CD4-positive, alpha-beta memory T cell (primary cell): Measurements from ENCODE around the gene CMIP. TPM values are rescaled to one million over a fixed set of nuclear protein-coding genes. Genes with fewer than 3 reads are reported as not detected.
A peak's percentile ranks its signal among the peaks of the same experiment; 100 is the strongest.

Experiments used
- CTCF ChIA-PET: fragments of 350-600 bp; sonication (Branson Sonifier 250); formaldehyde crosslinking; loops from one replicate; lab custom pipeline; 2021; ENCODE audit warnings: inconsistent platforms; ENCODE audit not compliant: partially characterized antibody; lab: Charles Lee
- POLR2A ChIA-PET: fragments of 350-600 bp; sonication (Branson Sonifier 250); formaldehyde crosslinking; loops from one replicate; lab custom pipeline; 2021; ENCODE audit not compliant: partially characterized antibody; lab: Charles Lee
- DNase-seq, 5 donors: peaks; one replicate each; pipeline versions ENCODE4 v3.0.0 to v3.0.0-alpha.2; 2020 to 2022; ENCODE audit warnings: mixed read lengths in 1 of 5
- H3K27ac ChIP-seq: one replicate; pipeline ENCODE4 v1.7.0; 2013; ENCODE audit warnings: low read depth, low read length
- H3K27me3 ChIP-seq: 2 replicates; pipeline ENCODE4 v1.7.0; 2013; ENCODE audit warnings: mild to moderate bottlenecking, low read length, moderate library complexity; ENCODE audit not compliant: insufficient read depth
- H3K36me3 ChIP-seq: 2 replicates; pipeline ENCODE4 v1.7.0; 2013; ENCODE audit warnings: mild to moderate bottlenecking, low read length, moderate library complexity; ENCODE audit not compliant: insufficient read depth
- H3K4me1 ChIP-seq: 2 replicates; pipeline ENCODE4 v1.7.0; 2013; ENCODE audit warnings: mild to moderate bottlenecking, low read length, moderate library complexity; ENCODE audit not compliant: insufficient read depth
- H3K4me3 ChIP-seq, 2 donors: one replicate each; pipeline ENCODE4 v1.7.0; 2013; ENCODE audit warnings: low read length in 2 of 2, mild to moderate bottlenecking in 1 of 2
- H3K9me3 ChIP-seq, 2 donors: one replicate each; pipeline ENCODE4 v1.7.0; 2013; ENCODE audit warnings: low read length in 2 of 2, control low read depth in 1 of 2; ENCODE audit not compliant: control insufficient read depth in 1 of 2
- H3K27ac Mint-ChIP-seq, 7 donors: one replicate each; pipeline ENCODE4 v1.8.0; 2020 to 2021; ENCODE audit warnings: mixed read lengths in 7 of 7, mild to moderate bottlenecking in 6 of 7, inconsistent platforms in 3 of 7, moderate library complexity in 3 of 7
- H3K27me3 Mint-ChIP-seq, 2 donors: one replicate each; pipeline ENCODE4 v1.8.0; 2020 to 2021; ENCODE audit warnings: mixed read lengths in 2 of 2
- H3K36me3 Mint-ChIP-seq, 2 donors: one replicate each; pipeline ENCODE4 v1.8.0; 2020 to 2021; ENCODE audit warnings: mixed read lengths in 2 of 2, inconsistent platforms in 1 of 2, mild to moderate bottlenecking in 1 of 2
- H3K4me1 Mint-ChIP-seq, 4 donors: one replicate each; pipeline ENCODE4 v1.8.0; 2020 to 2021; ENCODE audit warnings: mixed read lengths in 4 of 4, mild to moderate bottlenecking in 1 of 4
- H3K4me3 Mint-ChIP-seq, 8 donors: one replicate each; pipeline ENCODE4 v1.8.0; 2020 to 2021; ENCODE audit warnings: mixed read lengths in 8 of 8, mild to moderate bottlenecking in 7 of 8, moderate library complexity in 6 of 8, inconsistent platforms in 3 of 8
- H3K9me3 Mint-ChIP-seq, 8 donors: one replicate each; pipeline ENCODE4 v1.8.0; 2020 to 2021; ENCODE audit warnings: mixed read lengths in 8 of 8, mild to moderate bottlenecking in 5 of 8, inconsistent platforms in 3 of 8, moderate library complexity in 1 of 8
- intact Hi-C: fragments of 100-400 bp; cut with micrococcal nuclease; formaldehyde crosslinking; loops from one replicate; pipeline ENCODE4 v1.15.1; 2023
- polyA plus RNA-seq, 2 donors: library from polyadenylated mRNA; unstranded; fragments of 300-500 nt; fragmentation: Illumina TruSeq; gene quantifications; one replicate each; pipeline ENCODE4 v1.2.3, GENCODE V29; 2021
- total RNA-seq, 2 experiments: library from RNA; stranded (reverse); gene quantifications; one replicate each; pipeline ENCODE4 v1.2.3, GENCODE V29; 2021

CMIP gene
- total and polyA plus RNA-seq, 4 experiments from 2014 or later = 0.84 to 36.4 (median 33.2) TPM; not detected in 1

DNA sequence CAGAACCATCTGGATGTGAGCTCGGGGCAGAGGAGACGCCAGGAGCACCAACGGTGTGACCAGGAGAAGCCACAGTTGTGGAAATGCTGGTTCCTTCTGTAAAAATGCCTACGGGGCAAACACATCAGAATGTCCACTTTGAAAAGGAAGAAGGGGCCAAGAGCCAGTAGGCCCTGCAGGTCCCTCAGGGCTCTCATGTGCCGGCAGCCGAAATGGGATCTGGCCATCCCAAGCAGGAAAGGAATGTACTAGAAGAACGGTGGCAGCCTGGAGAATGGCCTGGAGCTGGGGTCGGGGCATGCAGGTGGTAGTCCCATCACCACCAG, 172.4 kb downstream of the CMIP start:
- peak overlapping the region in 1 of 2 donors; percentile 53 for H3K4me3 ChIP-seq
- peaks cover 25% of the 10 kb centered on the region for H3K4me1 ChIP-seq
- H3K27ac ChIP-seq = peak overlapping the region; percentile 75
- H3K4me1 Mint-ChIP-seq = peaks cover 9 to 19% (median 12%) of the 10 kb centered on the region in 4 donors
- H3K9me3 ChIP-seq = no peaks in the 10 kb centered on the region
- CTCF ChIA-PET = interaction anchor here (1.0 to 3.3 kb wide), 10 partner anchors 14 to 216 kb away, joined by 3 to 15 read pairs (median 4); no protein-coding TSS in a partner anchor
- POLR2A ChIA-PET = interaction anchor here (0.6 to 2.6 kb wide), 16 partner anchors 10 to 610 kb away, joined by 3 to 18 read pairs (median 4); partner anchors contain the start of genes CENPN, CMC2, CMIP and GAN
- peak overlapping the region; percentile 13 to 82 (median 76) for H3K4me3 Mint-ChIP-seq
- H3K27ac Mint-ChIP-seq = peak overlapping the region in 2 of 7 donors; percentile 96 to 97
- DNase-seq = no peak
- no peaks in the 10 kb centered on the region for H3K9me3 Mint-ChIP-seq
- H3K36me3 Mint-ChIP-seq = peaks cover 4 to 5% of the 10 kb centered on the region in 2 donors
- no peaks in the 10 kb centered on the region for H3K27me3 Mint-ChIP-seq
- intact Hi-C loops = loop anchor here (5.0 kb wide), 1 partner anchor 95 kb away; no protein-coding TSS in a partner anchor
- H3K27me3 ChIP-seq = no peaks in the 10 kb centered on the region
- H3K36me3 ChIP-seq = no peaks in the 10 kb centered on the region

DNA sequence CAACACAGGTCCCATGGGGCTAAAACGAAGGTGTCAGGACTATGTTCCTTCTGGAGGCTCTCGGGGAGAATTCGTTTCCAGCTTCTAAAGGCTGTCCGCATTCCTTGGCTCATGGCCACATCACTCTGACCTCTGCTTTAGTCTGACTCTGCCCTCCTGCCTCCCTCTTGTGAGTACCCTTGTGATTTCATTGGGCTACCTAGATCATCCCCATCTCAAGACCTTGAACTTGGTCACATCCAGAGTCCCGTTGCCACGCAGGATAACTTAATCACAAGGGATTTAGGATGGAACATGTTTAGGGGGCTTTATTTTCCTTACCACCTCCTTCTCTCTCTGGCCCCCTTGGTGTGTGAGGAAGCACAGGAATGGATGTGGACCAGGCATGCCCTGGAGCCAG, 173.6 kb downstream of the CMIP start:
- intact Hi-C loops = loop anchor here (5.0 kb wide), 1 partner anchor 96 kb away; no protein-coding TSS in a partner anchor
- POLR2A ChIA-PET = interaction anchor here (1.3 to 2.6 kb wide), 2 partner anchors 101 kb away, joined by 3 to 18 read pairs; no protein-coding TSS in a partner anchor
- H3K27ac ChIP-seq = no peak overlapping the region
- CTCF ChIA-PET = interaction anchor here (1.0 to 3.3 kb wide), 5 partner anchors 80 to 214 kb away, joined by 3 to 15 read pairs (median 5); no protein-coding TSS in a partner anchor
- peak overlapping the region in 5 of 7 donors; percentile 55 to 87 (median 81) for H3K27ac Mint-ChIP-seq
- H3K36me3 ChIP-seq = no peaks in the 10 kb centered on the region
- H3K4me3 ChIP-seq = no peak overlapping the region
- no peaks in the 10 kb centered on the region for H3K9me3 Mint-ChIP-seq
- H3K9me3 ChIP-seq = no peaks in the 10 kb centered on the region
- DNase-seq = no peak
- peaks cover 25% of the 10 kb centered on the region for H3K4me1 ChIP-seq
- peak overlapping the region in 1 of 8 donors; percentile 33 for H3K4me3 Mint-ChIP-seq
- peaks cover 10 to 19% (median 12%) of the 10 kb centered on the region in 4 donors for H3K4me1 Mint-ChIP-seq
- peaks cover 4 to 5% of the 10 kb centered on the region in 2 donors for H3K36me3 Mint-ChIP-seq
- H3K27me3 ChIP-seq = no peaks in the 10 kb centered on the region
- no peaks in the 10 kb centered on the region for H3K27me3 Mint-ChIP-seq

DNA sequence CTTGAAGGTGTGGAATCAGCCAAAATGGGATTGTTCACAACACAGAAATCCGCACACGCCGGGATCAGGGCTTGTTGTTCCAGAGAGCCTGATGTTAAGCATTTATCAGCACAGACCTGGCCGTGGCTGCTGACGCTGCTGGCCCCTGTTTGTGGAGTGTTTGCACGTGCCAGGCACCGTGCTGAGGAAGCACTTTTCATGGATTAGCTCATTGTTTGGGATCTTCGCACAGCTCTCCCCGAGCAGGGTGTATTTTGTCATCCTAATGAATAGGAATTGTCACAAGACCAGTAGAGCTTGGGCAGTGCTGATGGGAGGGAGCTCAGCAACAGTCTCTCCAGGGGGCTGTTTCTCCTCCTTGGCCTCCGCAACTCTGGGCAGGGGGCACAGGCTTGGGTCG, 174.1 kb downstream of the CMIP start:
- Mint-ChIP-seq H3K4me3 (peak overlapping the region in 1 of 8 donors; percentile 33), H3K27ac (peak overlapping the region in 5 of 7 donors; percentile 49 to 81 (median 71))
- intact Hi-C loops = loop anchor here (5.0 kb wide), 1 partner anchor 96 kb away; no protein-coding TSS in a partner anchor

DNA sequence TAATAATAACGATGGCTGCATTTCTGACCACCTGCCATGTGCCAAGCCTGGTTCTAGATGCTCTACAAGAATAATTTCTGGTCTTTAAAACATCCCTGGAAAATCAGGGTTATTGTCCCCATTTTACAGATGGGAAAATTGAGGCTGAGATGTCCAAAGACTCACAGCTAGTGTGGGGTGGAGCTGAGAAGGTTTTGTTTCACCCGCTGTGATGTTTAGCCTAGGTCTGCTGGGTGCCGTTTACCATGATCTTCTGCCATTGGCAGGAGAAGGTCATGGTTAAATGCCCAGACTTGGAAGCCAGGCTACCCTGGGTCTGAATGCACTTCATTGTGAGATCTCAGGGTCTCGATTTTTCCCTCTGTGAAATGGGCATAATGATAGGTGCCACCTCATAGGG, 175.4 kb downstream of the CMIP start:
- no peaks in the 10 kb centered on the region for H3K9me3 ChIP-seq
- intact Hi-C loops = no loop called here
- Mint-ChIP-seq H3K36me3 (peaks cover 4 to 8% of the 10 kb centered on the region in 2 donors), H3K4me3 (no peak overlapping the region), H3K27me3 (no peaks in the 10 kb centered on the region), H3K9me3 (no peaks in the 10 kb centered on the region), H3K27ac (peak overlapping the region; percentile 49 to 81 (median 55)), H3K4me1 (peaks cover 15 to 24% (median 16%) of the 10 kb centered on the region in 4 donors)
- no peaks in the 10 kb centered on the region for H3K36me3 ChIP-seq
- DNase-seq = no peak
- POLR2A ChIA-PET = interaction anchor here (1.1 kb wide), 1 partner anchor 174 kb away, joined by 3 read pairs; no protein-coding TSS in a partner anchor
- H3K27ac ChIP-seq = no peak overlapping the region
- H3K4me1 ChIP-seq = peaks cover 26% of the 10 kb centered on the region
- CTCF ChIA-PET = interaction anchor here (1.3 to 6.2 kb wide), 4 partner anchors 75 to 118 kb away, joined by 3 to 112 read pairs (median 36); no protein-coding TSS in a partner anchor
- H3K27me3 ChIP-seq = no peaks in the 10 kb centered on the region
- no peak overlapping the region for H3K4me3 ChIP-seq

More for the DNA sequence above, 174.1 kb downstream of the CMIP start:
- Histone ChIP-seq H3K9me3 (no peaks in the 10 kb centered on the region), H3K27ac (no peak overlapping the region), H3K4me3 (no peak overlapping the region), H3K27me3 (no peaks in the 10 kb centered on the region), H3K36me3 (no peaks in the 10 kb centered on the region), H3K4me1 (peaks cover 25% of the 10 kb centered on the region)
- ChIA-PET POLR2A (interaction anchor here (1.0 to 1.3 kb wide), 2 partner anchors 101 to 149 kb away, joined by 3 read pairs; no protein-coding TSS in a partner anchor), CTCF (interaction anchor here (1.0 to 3.3 kb wide), 5 partner anchors 79 to 215 kb away, joined by 3 to 15 read pairs (median 5); no protein-coding TSS in a partner anchor)
- DNase-seq = no peak
- no peaks in the 10 kb centered on the region for H3K27me3 Mint-ChIP-seq
- H3K4me1 Mint-ChIP-seq = peaks cover 15 to 24% (median 16%) of the 10 kb centered on the region in 4 donors
- no peaks in the 10 kb centered on the region for H3K9me3 Mint-ChIP-seq
- peaks cover 4 to 8% of the 10 kb centered on the region in 2 donors for H3K36me3 Mint-ChIP-seq

DNA sequence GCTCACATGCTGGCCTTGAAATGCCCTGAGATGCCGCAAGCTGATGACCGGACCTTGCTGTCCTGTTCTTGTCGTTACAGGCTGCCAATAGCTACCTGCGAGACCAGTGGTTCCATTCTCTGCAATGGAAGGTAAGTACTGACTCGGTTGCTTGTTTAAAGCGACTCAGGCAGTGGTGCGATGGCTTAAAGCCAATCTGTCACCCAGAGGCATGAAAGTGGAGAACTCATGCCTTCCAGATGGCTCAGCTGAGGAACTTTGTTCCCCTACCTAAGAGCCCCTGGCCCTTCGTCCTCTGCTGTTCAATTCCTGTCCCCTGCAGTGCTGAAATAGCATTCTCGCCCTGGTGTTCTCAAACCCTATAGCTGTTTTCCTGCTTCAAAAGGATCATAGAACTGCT, 176.2 kb downstream of the CMIP start:
- intact Hi-C loops = no loop called here
- Histone ChIP-seq H3K27ac (no peak overlapping the region), H3K27me3 (no peaks in the 10 kb centered on the region), H3K4me1 (peaks cover 25% of the 10 kb centered on the region), H3K36me3 (no peaks in the 10 kb centered on the region), H3K9me3 (no peaks in the 10 kb centered on the region), H3K4me3 (no peak overlapping the region)
- Mint-ChIP-seq H3K9me3 (no peaks in the 10 kb centered on the region), H3K36me3 (peaks cover 4 to 8% of the 10 kb centered on the region in 2 donors), H3K27ac (peak overlapping the region in 4 of 7 donors; percentile 22 to 81 (median 66)), H3K27me3 (no peaks in the 10 kb centered on the region), H3K4me1 (peaks cover 15 to 24% (median 18%) of the 10 kb centered on the region in 4 donors), H3K4me3 (no peak overlapping the region)
- no peak for DNase-seq
- ChIA-PET POLR2A (interaction anchor here (1.1 to 2.9 kb wide), 2 partner anchors 102 to 175 kb away, joined by 3 to 7 read pairs; no protein-coding TSS in a partner anchor), CTCF (interaction anchor here (1.0 to 6.2 kb wide), 8 partner anchors 8 to 306 kb away, joined by 3 to 112 read pairs (median 20); partner anchors contain the start of gene GAN)

DNA sequence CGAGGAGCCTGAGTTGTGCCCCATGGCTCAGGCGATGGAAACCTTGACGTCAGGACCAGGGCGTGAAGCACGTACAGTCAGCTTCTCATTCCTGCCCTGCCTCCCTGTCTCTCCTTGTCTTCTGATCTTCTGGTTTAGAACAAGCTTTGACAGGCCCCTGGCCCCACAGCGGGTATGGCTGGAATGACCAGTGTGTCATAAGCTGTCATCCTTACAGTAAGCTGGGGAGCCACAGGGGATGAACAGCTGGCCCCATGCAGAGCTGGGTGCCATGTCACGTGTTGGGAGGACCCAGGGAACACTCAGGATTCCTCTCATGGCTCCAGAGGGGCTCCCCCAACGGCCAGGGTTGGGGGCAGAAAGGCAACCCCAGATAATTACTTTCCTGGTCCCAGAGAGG, 176.9 kb downstream of the CMIP start:
- Histone ChIP-seq H3K4me3 (no peak overlapping the region), H3K27me3 (no peaks in the 10 kb centered on the region), H3K9me3 (no peaks in the 10 kb centered on the region), H3K27ac (no peak overlapping the region), H3K4me1 (peaks cover 18% of the 10 kb centered on the region), H3K36me3 (no peaks in the 10 kb centered on the region)
- Mint-ChIP-seq H3K36me3 (peaks cover 4 to 8% of the 10 kb centered on the region in 2 donors), H3K27me3 (no peaks in the 10 kb centered on the region), H3K4me1 (peaks cover 14 to 19% (median 14%) of the 10 kb centered on the region in 4 donors), H3K4me3 (no peak overlapping the region), H3K9me3 (no peaks in the 10 kb centered on the region), H3K27ac (peak overlapping the region in 4 of 7 donors; percentile 48 to 64 (median 58))
- ChIA-PET CTCF (interaction anchor here (0.6 to 6.2 kb wide), 15 partner anchors 9 to 307 kb away, joined by 3 to 112 read pairs (median 7); partner anchors contain the start of gene GAN), POLR2A (interaction anchor here (0.7 to 2.9 kb wide), 4 partner anchors 9 to 102 kb away, joined by 3 to 7 read pairs (median 4); no protein-coding TSS in a partner anchor)
- no peak for DNase-seq
- intact Hi-C loops = no loop called here
